HG02759 (cell line): ENCODE results near the gene PTCSC3.

ENCODE experiments used
- ATAC-seq: cut with Tn5 transposase; IDR thresholded peaks from one replicate; pipeline ENCODE4 v1.9.1; 2021; ENCODE audit warnings: mild to moderate bottlenecking, moderate library complexity; ENCODE audit not compliant: unreplicated experiment

PTCSC3 gene

DNA sequence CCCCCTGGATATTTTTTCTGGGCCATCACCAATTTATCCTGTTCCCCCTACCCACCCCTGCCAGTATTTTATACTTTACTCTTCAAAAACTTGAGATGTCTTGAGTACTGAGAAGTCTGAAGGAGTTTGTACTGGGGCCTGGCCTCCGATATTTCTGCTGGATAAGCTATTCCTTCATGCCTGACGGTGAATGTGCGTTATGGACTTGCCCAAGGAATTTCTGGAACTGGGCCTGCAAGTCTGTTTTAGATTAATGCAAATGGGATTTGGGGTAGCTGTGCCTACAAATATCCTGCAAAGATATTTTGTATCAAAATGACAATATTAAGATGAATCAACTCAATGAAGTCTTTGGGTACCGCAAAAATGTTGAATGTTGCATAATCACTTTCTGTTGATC is at the start of gene PTCSC3:
Gene PTCSC3, minus strand, starts transcription at position 199 of the 400 bp plus-strand sequence.
- no peak for ATAC-seq

DNA sequence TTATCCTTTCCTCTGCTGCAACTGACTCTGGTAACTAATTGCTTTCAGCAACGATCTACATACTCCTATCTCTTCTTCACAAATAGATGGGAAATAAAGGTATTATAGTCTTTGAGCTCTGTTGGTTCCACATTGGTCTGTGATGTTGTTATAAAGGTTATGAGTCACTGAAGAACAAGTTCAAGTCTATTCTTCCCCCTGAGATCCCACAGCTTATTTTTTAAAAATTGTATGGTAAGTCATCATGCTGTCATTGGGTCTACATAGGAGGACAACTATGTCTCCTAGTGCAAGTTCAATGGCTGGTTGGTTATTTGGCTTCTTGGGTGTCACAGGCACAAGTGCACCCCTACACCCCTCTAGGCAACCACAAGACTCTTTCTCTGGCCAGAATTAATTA is 49.6 kb upstream of the PTCSC3 start:
- ATAC-seq: no peak

DNA sequence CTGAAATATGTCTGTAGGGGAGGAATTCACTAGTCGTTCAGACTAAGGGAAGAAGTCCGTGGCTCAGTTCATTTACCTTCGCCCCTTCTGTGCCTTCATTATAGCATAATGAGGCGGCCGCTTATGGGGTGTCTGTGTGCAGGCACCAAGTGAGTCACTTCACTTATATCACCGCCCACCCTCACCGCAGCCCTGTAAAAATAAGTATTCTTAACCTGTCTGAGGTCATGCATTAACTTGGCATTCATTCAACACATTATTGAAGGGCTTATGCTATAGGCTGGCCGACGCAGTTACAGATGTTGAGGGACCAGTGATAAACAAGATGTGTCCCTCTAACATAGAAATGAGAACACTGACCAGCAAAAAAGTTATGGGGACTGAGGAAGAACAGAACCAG is 47.7 kb upstream of the PTCSC3 start:
- ATAC-seq: no peak

DNA sequence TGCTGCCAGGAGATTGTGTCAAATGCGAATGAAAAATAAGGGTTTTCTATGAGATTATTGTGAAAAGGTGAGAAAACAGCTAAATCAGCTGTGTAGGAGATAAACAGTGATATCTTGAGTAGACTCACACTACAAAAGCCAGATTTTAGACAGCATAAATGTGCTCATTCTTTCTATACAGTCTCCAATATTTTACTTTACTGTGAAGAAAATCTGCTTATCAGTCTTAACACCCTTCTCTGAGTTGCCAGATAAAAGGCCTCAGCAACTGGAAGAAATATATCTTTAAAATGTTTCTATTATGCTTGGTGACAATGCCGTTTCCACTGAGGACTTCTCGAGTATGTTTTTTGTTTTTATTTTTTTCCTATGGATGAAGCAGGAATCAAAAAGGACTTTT is 47.0 kb upstream of the PTCSC3 start:
- ATAC-seq: no peak

DNA sequence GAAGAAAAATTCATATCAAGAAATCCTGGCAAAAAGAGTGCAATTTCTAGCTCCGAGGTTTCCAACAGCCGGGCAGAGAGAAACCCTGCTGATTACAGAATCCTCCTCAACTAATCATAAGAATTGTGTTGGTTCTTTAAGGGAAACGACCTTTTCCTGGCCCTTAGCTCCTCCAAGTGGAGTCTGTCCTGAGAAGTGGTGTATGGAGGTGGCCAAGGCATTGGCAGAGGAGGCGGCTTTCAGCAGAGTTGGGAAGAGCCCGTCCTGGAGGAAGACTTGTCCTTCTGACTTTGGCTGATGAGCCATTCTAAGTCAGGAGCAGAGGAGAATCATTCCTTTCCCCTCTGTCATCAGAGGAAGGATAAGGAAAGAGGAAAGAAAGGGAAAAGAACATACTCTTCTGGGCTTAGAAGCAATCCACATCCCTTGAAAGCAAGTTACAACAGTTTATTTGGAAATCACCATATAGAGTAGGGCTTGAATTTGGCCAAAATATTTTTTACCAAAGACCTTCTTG is 46.5 kb upstream of the PTCSC3 start:
- no peak for ATAC-seq

DNA sequence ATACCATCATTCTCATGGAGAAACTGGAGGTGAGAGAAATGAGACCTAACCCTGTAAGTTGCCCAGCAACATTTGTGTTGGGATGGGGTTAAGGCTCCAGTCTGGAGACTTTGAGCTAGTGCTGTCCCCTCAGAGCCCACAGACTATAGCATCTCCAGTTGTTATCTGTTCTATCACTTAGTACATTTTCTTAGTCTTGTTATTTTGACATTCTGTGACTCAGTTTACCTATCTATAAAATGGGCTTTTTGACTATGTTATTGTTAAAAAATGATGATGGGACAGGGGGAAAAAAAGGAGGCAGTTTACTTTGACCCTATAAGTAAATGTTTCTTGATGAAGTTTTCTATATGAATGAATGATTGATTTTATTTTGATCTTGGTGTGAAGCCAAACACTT is 45.8 kb upstream of the PTCSC3 start:
- ATAC-seq: no peak

DNA sequence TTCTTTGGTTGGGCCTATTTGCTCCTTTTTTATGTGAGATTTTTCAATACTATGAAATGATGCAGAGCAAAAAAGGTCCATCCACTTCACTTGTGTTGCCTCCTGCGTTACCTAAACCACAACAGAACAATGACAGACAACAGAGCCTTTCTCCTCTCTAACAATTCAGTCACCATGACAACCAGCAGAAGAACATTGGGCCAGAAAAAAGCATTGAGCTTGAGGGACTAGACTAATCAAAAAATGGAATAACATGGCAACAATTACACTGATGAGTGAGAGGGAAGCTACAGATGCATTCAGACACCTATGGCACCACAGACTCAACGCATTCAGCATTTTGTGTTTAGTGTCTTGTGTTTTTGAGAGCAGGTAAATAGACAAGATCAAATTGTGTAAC is 44.6 kb upstream of the PTCSC3 start:
- ATAC-seq: no peak

DNA sequence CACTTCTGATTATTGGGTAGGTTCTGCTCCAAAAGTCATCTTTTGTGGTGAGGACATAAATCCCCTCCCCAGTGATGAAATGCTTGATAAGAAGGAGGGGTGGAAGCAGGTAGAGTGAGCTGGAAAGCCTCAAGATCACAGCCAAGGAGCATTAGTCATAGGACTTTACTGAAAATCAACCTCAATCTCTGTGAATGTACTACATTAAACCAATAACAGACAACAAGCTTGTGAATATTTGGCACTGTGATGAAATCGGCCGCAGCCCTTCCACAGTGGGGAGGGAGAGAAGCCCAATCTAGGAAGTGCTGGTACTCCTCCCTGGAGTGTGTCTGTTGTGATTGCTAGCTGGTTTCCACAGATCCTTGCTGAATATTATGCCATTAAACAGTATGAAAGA is 41.2 kb upstream of the PTCSC3 start:
- no peak for ATAC-seq

DNA sequence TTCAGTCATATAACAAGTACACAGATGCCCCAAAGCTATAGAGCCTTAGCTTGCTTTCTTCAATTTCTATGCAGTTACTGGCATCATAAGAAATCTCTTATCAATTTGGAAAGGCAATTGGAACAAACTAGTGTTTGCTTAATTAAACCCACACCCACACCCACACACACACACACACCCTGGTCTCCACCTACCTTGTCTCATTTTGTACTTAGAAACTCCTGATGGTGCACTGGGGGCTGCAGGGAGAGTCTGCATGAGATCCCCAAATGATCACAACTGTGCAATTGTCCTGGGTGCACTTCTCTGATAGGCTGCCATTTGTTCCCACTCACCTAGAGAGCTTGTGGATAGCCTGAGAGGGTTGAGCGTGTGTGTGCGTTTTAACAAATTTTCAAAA is 40.5 kb upstream of the PTCSC3 start:
- ATAC-seq: no peak

DNA sequence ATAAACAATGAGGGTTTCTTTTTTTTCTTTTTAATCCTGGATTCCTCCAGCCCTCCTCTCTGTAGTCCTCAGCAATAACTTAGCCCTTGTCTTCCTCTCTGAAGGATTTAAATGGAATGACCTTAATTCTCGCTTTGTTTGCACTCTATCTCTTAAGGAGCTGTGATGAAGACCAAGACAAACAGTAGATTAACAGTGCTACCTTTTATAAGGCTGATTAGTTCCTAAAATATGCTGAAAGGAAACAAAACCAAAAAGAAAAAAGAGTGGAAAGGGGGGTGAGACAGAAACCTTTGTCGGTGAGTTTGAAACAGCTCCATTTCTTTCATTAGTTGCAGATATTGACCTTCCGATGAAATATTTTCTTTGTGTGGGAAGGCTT is 38.7 kb upstream of the PTCSC3 start:
- ATAC-seq: no peak

DNA sequence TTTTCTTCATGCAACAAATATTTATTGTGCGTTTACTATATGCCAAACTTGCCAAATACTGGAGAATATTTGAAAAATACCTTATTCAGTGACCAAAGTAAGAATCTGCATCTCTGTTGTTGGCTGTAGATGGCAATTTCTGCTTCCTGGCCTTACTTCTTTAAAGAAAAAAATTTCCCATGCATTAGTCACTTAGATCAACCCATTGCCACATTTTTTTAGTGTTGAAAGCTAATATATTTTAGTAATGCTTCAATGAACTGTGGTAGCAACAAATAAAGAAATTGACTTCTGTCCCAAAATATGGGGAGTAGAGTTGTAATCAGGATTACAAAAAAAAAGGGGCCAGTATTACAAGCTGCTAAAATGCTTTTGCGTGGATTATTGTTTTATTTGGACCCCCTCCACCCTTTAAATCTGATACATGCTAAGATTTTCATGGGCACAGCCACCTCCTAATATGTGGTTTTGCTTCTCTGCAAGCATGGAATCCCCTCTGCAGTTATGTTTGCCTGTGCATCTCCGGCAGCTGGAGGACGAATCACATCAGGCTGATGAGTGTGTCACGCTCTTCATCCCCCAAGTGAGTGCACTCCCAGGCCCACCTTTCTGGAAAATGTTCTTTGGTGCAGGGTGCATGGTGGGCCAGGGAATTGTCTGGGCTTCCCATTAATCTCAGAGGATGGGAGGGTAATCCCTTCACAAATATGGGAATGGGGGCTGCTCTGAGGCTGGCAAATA is 38.1 kb upstream of the PTCSC3 start:
- no peak for ATAC-seq

DNA sequence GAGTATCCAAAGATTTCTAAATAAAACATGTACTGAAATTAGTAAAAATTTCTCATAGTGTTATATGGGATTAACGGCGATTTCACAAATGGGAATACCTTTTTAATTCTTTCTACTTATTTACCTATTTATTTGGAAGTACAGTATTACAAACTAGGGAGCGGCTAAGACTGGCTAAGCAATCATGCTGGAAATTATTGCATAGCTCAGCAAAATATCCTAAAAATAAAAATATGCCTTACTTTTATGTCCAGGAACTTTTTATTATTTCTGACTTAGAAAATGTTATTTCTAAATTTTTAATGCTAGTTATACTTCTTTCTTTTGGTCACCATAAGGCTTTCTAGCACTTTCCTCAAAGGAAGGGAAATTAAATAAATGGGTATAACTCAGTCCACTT is 36.5 kb upstream of the PTCSC3 start:
- ATAC-seq: no peak

DNA sequence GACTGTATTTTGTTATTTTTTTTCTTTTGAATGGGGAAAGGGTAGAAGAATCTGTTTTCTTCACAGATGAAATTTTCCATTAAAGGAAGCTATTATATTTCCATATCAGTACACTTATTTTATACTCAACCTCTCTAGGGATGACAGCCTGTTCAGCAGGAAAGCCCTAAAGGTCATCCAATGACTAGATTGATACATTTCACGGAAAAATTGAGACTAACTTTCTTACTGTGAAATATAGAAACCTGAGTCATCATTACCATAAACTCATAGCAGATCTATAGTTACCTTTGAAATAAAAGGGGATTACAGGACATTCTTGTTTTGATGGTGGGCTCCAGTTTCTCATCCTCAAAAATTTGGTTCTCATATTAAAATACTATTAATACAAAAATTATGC is 36.1 kb upstream of the PTCSC3 start:
- ATAC-seq: no peak

DNA sequence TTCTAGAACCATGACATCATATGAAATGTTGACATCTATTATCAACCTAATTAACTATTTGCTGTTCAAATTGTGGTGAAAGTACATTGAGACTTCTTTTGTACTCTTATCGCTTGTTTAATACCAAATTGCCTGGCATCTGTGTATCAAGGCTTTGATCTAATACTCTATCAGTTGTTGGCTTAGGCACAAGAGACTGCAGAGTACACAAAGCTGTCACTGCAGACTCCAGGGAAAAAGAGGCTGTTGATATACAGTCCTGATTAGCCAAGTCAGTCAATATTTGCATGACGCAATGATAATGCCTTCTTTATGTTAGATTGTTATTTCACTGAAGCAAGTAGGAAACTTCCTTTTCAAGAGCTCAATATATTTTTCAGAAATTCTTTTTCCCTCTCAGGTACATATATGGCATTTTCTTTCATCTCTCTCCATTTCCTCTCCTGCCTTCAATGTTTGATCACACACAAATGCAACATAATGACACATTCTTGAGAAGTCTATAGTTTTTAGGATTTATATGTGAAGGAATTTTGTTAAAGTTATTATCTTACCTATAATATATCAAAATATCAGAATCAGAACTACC is 32.3 kb upstream of the PTCSC3 start:
- no peak for ATAC-seq

DNA sequence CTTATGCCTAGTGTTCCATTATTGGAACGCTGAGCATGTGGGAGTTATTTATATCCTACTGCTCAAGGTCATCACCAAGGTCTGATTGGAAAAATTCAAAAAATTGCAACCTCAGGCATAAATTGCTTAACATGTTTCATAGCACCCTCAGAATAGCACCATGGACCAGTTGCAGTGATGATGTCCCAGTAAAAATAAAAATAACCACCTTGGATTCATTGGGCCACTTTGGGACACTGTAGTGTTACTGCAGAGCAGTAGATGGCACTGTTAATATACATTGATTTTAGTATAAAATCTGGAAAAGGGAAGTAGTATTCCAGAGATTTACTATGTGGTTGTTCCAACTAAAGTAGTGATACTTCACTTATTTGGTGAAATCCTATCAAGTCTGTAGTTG is 31.0 kb upstream of the PTCSC3 start:
- ATAC-seq: no peak

DNA sequence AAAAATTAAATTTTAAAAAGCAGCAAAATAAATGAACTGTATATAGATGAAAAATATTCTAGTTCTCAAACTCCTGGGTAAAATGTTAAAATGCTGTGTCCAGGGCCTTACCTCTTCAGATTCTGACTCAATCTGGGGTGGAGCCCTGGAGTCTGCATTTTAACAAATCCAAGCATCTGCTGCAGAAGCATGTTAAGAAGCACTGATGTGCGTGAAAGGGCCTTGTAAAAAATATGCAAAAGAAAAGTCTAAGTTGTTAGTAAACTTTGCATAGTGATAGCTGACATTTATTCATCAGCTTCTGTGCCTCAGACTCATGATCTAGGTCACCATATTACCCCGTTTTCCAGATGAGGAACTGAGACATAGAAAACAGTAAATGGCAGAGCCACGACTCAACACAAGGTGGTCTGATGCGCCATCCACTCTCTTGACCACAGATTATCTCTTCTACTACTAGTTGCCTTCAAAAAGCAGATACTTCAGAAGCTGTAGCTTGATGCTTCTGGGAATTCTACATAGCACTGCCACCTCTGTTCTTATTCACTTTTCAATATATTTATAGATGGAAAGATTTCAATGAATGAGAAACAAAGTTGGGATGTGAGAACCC is 28.0 kb upstream of the PTCSC3 start:
- no peak for ATAC-seq

DNA sequence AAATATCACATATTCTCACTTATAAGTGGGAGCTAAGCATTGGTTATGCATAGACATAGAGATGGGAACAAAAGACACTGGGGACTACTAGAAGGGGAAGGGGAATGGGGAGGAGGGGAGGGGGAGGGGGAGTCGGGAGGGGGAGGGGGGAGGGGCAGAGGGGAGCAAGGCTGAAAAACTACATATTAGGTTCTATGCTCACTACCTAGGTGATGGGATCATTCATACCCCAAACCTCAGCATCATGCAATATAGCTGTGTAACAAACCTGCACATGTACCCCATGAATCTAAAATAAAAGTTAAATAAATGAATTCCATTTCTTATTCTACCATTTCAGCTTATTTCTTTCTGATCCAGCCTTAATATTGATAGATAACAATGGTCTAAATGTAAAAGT is 21.9 kb upstream of the PTCSC3 start:
- ATAC-seq: no peak

DNA sequence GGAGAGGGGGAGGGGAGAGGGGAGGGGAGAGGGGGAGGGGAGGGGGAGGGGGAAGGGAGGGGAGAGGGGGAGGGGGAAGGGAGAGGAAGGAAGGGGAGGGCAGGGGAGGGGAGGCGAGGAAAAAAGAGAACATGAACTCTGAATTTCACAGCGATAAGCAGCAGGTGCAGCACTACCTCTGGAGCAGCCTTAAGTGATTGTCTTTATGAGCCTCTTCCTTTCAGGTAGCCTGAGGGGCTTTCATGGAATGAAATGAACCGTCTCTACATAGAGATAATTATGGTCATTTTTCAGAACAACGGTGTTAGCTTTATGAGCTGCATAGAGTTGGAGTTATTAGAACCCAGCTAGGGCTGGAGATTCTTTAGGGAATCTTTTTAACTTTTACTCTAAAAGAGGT is 18.1 kb upstream of the PTCSC3 start:
- no peak for ATAC-seq

DNA sequence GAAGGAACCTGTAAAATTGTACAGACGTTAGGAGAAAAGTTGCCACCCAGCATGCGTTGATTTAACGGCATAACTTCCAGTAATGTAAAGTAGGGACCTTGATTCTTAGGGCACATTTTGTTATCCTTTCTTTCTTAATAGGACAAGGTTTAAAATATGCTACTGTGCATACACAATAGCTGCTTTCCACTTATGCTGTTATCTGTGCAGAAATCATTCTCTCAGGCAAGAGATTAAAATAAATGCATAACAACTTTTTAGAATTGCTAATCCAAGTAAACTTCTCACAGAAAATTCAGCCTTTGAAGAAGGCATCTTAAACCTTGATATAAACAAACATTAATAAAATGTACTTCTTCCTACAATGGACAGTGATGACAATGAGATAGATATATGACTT is 16.0 kb upstream of the PTCSC3 start:
- no peak for ATAC-seq

DNA sequence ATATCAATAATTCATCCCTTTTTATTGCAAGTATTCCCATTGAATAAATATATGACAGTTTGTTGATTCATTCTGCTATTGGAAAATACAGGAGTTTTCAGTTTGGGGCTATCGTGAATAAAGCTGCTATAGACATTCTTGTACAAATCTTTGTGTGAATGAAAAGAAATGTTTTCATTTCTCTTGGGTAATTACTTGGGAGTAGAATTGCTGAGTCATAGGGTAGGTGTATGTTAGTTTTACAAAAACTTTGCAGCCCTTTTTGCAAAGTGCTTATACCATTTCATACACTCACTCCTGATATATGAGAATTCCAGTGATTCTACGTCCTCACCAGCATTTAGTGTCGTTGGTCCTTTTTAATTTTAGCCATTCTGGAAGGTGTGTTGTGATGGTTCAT is 6.9 kb upstream of the PTCSC3 start:
- ATAC-seq: no peak

DNA sequence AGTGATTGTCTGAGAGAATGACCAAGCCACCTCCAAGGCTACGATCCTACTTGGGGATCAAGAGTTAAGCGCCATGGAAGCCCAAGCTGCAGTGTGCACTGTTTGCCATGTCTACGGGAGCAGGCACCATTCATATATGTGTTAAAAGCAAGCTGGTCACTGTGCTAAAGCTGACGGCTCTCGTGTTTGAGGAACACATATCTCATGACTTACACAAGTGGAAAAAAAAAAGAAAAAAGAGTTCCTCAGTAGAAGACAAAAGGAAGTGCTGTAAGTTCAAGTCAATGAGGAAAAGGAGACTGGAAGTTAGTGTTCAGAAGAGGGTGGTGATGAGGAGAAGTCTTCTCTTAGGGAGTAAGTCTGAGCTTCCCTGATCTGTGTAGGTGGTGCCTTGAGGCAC is 4.9 kb upstream of the PTCSC3 start:
- no peak for ATAC-seq

DNA sequence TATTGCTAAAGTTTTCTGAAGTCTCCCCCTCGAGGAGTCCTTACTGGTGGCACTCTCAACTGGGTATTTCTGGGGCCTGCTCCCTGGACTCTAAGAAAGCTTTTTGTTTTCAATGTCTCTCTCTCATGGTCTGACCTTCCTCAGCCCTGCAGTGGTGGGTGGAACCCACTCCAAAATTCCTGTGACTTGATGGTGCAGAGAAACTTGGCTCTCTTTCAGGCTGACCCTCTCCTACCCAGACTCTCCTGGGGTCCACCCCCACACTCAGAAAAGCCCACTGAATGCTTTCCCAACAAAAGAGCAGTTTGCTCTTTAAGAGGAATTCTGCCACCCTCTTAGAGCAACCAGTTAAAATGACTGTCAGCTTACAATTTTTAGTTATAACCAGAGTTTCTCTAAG is 967 bp upstream of the PTCSC3 start:
- ATAC-seq: no peak
